ENCODE measurements around the gene FOXRED1. TPM values are rescaled to one million over a fixed set of nuclear protein-coding genes. Genes with fewer than 3 reads are reported as not detected.

Gene FOXRED1
- total RNA-seq, 1 experiment from 2014 or later = 67.5 TPM

- H3K23me2 ChIP-seq (ENCODE audit: insufficient read length, low read depth, low read length, poor library complexity, severe bottlenecking) = no peaks in the 10 kb centered on the region
- H3K18ac ChIP-seq (ENCODE audit: insufficient read length, low read depth, low read length) = no peak overlapping the region
- H3K27ac Mint-ChIP-seq = no peak overlapping the region; a peak in 1 of 7 replicates
- H2BK12ac ChIP-seq (ENCODE audit: insufficient read length, low read depth, low read length) = no peak overlapping the region
- no peak for TF ChIP-seq CTCF (conservative IDR thresholded peaks at IDR 0.05)
- no peak overlapping the region for H2BK5ac ChIP-seq (ENCODE audit: insufficient read length, low read length)
- H3K9ac ChIP-seq (ENCODE audit: extremely low read depth, insufficient read length, low read length) = no peak overlapping the region
- H3K4me1 Mint-ChIP-seq = peaks cover 0 to 2% of the 10 kb centered on the region in 2 experiments; a peak in 1 of 4 replicates
- H4K5ac ChIP-seq (ENCODE audit: insufficient read length, low read depth, low read length) = no peak overlapping the region
- no peak overlapping the region for H2AK5ac ChIP-seq (ENCODE audit: insufficient read length, low read length)
- no peaks in the 10 kb centered on the region; the same call in 1 of the 2 replicates for H3K27me3 Mint-ChIP-seq (ENCODE audit: low read depth)
- no peak overlapping the region for H2BK120ac ChIP-seq (ENCODE audit: low read depth, low read length, poor library complexity, severe bottlenecking)
- H3K9me3 Mint-ChIP-seq = no peaks in the 10 kb centered on the region
- no peak overlapping the region for H4K91ac ChIP-seq (ENCODE audit: insufficient read length, low read depth, low read length)
- H2BK15ac ChIP-seq (ENCODE audit: low read depth, low read length) = no peak overlapping the region
- H3K79me1 ChIP-seq (ENCODE audit: insufficient read depth, low read depth, low read length, poor library complexity, severe bottlenecking) = no peaks in the 10 kb centered on the region
- H3K4ac ChIP-seq (ENCODE audit: low read depth, low read length) = no peak overlapping the region
- no peaks in the 10 kb centered on the region for H4K20me1 ChIP-seq (ENCODE audit: control insufficient read depth, insufficient read depth, insufficient read length)
- no peak overlapping the region; a peak in 2 of 5 replicates for H3K4me3 Mint-ChIP-seq
- no peak overlapping the region for H3K27ac ChIP-seq (ENCODE audit: insufficient read length, low read depth, low read length)
- no CpG with 5 or more reads among the region's 14 CpGs for WGBS (ENCODE audit: extremely low coverage, insufficient read length, low lambda C conversion rate)
- no peaks in the 10 kb centered on the region for H3K79me2 ChIP-seq (ENCODE audit: insufficient read depth, low read length)
- no peak overlapping the region for H3K4me2 ChIP-seq (ENCODE audit: insufficient read depth, insufficient read length, low read length)
- H3K14ac ChIP-seq (ENCODE audit: insufficient read depth, low read length) = no peak overlapping the region
- no peak overlapping the region for H3K23ac ChIP-seq (ENCODE audit: insufficient read length, low read depth, low read length)
- H3K27me3 ChIP-seq (ENCODE audit: insufficient read depth, low read length) = no peaks in the 10 kb centered on the region
- H3K36me3 Mint-ChIP-seq (ENCODE audit: insufficient read depth in 1 of 3, low read depth in 3 of 3) = peaks cover 16 to 47% (median 37%) of the 10 kb centered on the region in 3 experiments; a peak in 6 of 7 replicates
- no peak overlapping the region for H3T11ph ChIP-seq (ENCODE audit: low read length)
- H2BK20ac ChIP-seq (ENCODE audit: low read depth, low read length, poor library complexity, severe bottlenecking) = no peak overlapping the region
- DNase-seq = no peak
- H3K56ac ChIP-seq (ENCODE audit: insufficient read length, low read depth, low read length) = no peak overlapping the region
- no peaks in the 10 kb centered on the region for H3K4me1 ChIP-seq (ENCODE audit: insufficient read depth, low read length)
- H4K8ac ChIP-seq (replicated peaks; ENCODE audit: insufficient read length, low read depth, low read length) = no peak overlapping the region
- H2AFZ ChIP-seq (ENCODE audit: low read length) = no peak overlapping the region
- H3K9me3 ChIP-seq (ENCODE audit: control insufficient read depth, low read depth, low read length) = no peaks in the 10 kb centered on the region
Measured at GRCh38 chr11:126311401-126312291, 42.7 kb downstream of the FOXRED1 start.
